Bone marrow (tissue), 2 donors: ENCODE measurements around the gene SIPA1.

Experiments
- DNase-seq, 2 donors: peaks; one replicate each; lab custom pipeline; 2025; lab: John Stamatoyannopoulos, UW

The SIPA1 gene

GRCh38 chr11:65637794-65638419 is at the start of gene SIPA1:
Gene SIPA1, plus strand, starts transcription at chr11:65638101. Its CDS starts 2,821 bp downstream, at chr11:65640922.
- DNase-seq = peak in 1 of 2 donors; percentile 49

GRCh38 chr11:65588199-65589054 is 49.5 kb upstream of the SIPA1 start:
- DNase-seq = peak; percentile 24 to 56

GRCh38 chr11:65589444-65590239 is 48.3 kb upstream of the SIPA1 start:
- no peak for DNase-seq

GRCh38 chr11:65590240-65590738 is 47.6 kb upstream of the SIPA1 start:
- DNase-seq = no peak

- DNase-seq = no peak
Measured at GRCh38 chr11:65591939-65592857, 45.7 kb upstream of the SIPA1 start.

GRCh38 chr11:65592858-65593517 is 44.9 kb upstream of the SIPA1 start:
- DNase-seq = no peak

- DNase-seq = no peak
Measured at GRCh38 chr11:65593518-65594414, 44.1 kb upstream of the SIPA1 start.

GRCh38 chr11:65595131-65595530 is 42.8 kb upstream of the SIPA1 start:
- DNase-seq = no peak

- DNase-seq = no peak
Measured at GRCh38 chr11:65595543-65596281, 42.2 kb upstream of the SIPA1 start, which contains the start of gene KCNK7. Gene KCNK7, minus strand, starts transcription at chr11:65595800. Its CDS starts 28 bp downstream, at chr11:65595772.

- DNase-seq = no peak
Measured at GRCh38 chr11:65596520-65596919, 41.4 kb upstream of the SIPA1 start.

- DNase-seq = no peak
Measured at GRCh38 chr11:65598258-65598699, 39.6 kb upstream of the SIPA1 start.

GRCh38 chr11:65599216-65599954 is 38.5 kb upstream of the SIPA1 start:
- no peak for DNase-seq

GRCh38 chr11:65599955-65600246 is 38.0 kb upstream of the SIPA1 start:
- DNase-seq = no peak

- DNase-seq = no peak
Measured at GRCh38 chr11:65604258-65604657, 33.6 kb upstream of the SIPA1 start.

GRCh38 chr11:65606876-65607613 is 30.9 kb upstream of the SIPA1 start:
- DNase-seq = no peak

- DNase-seq = no peak
Measured at GRCh38 chr11:65607614-65608426, 30.1 kb upstream of the SIPA1 start.

GRCh38 chr11:65609229-65609628 is 28.7 kb upstream of the SIPA1 start:
- no peak for DNase-seq
